Duodenal mucosa (tissue), 2 donors: ENCODE results near the gene UGT1A8.

ENCODE experiments used
- H3K27ac ChIP-seq: one replicate; pipeline ENCODE4 v1.7.0; 2013; ENCODE audit warnings: low read depth, low read length
- H3K27me3 ChIP-seq, 2 donors: one replicate each; pipeline ENCODE4 v1.7.0; 2013; ENCODE audit warnings: low read length in 2 of 2, control low read depth in 1 of 2; ENCODE audit not compliant: insufficient read depth in 2 of 2, control insufficient read depth in 1 of 2
- H3K36me3 ChIP-seq, 2 donors: one replicate each; pipeline ENCODE4 v1.7.0; 2013; ENCODE audit warnings: low read length in 2 of 2, control low read depth in 1 of 2; ENCODE audit not compliant: insufficient read depth in 2 of 2, control insufficient read depth in 1 of 2
- H3K4me1 ChIP-seq, 2 donors: one replicate each; pipeline ENCODE4 v1.7.0; 2013; ENCODE audit warnings: low read length in 2 of 2, control low read depth in 1 of 2; ENCODE audit not compliant: insufficient read depth in 2 of 2, control insufficient read depth in 1 of 2
- H3K4me3 ChIP-seq, 2 donors: one replicate each; pipeline ENCODE4 v1.7.0; 2013; ENCODE audit warnings: low read length in 2 of 2, low read depth in 1 of 2
- H3K9ac ChIP-seq, 2 donors: one replicate each; pipeline ENCODE4 v1.7.0; 2013; ENCODE audit warnings: low read length in 2 of 2, low read depth in 1 of 2
- H3K9me3 ChIP-seq, 2 donors: one replicate each; pipeline ENCODE4 v1.7.0; 2013; ENCODE audit warnings: low read length in 2 of 2, control low read depth in 1 of 2; ENCODE audit not compliant: control insufficient read depth in 1 of 2

The UGT1A8 gene

GRCh38 chr2:233758849-233759248 is 141.4 kb downstream of the UGT1A8 start:
- Histone ChIP-seq H3K9me3 (no peaks in the 10 kb centered on the region), H3K9ac (no peak overlapping the region), H3K27ac (no peak overlapping the region), H3K27me3 (no peaks in the 10 kb centered on the region), H3K4me3 (peak overlapping the region; percentile 15 to 19), H3K4me1 (peaks cover 28 to 44% of the 10 kb centered on the region in 2 donors), H3K36me3 (no peaks in the 10 kb centered on the region)

- Histone ChIP-seq H3K9ac (peak within 1 kb of the TSS in 1 of 2 donors; percentile 49), H3K9me3 (no peaks in the 10 kb centered on the region), H3K27ac (peak within 1 kb of the TSS; percentile 54), H3K4me1 (peaks cover 34 to 55% of the 10 kb centered on the region in 2 donors), H3K27me3 (no peaks in the 10 kb centered on the region), H3K36me3 (no peaks in the 10 kb centered on the region), H3K4me3 (peak within 1 kb of the TSS; percentile 51)
These were observed 142.6 kb downstream of the UGT1A8 start, which contains the start of gene UGT1A1 for GRCh38 chr2:233760043-233760442. Gene UGT1A1 (plus strand): TSS chr2:233760270. CDS start chr2:233760288, 18 bp downstream.

DNA sequence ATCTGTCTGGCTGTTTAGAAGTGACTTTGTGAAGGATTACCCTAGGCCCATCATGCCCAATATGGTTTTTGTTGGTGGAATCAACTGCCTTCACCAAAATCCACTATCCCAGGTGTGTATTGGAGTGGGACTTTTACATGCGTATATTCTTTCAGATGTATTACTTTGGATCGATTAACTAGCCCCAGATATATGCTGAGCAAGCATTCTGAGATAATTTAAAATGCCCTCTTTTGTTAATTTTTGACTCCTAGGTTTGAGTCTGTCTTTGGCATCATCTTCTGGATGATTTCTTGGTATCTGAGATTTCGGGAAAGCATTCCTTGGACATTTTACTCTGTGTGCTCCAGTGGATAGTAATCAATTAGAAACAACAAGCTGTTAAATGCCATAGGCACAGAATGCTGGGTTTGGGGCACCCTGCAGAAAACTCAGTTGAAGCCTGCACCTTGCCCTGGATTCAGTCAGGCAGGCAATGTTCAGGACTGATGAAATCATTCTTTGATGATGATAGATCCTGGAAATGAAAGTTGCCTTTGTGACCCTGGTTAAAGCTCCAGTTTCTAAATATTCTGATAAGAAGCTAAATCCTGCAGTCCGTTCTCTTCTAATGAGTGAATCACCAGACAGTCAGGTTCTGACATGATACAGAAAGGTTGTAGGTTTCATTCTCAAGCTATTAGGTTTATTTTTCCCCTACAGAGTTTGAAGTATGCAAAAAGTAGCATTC is 143.8 kb downstream of the UGT1A8 start:
- H3K9me3 ChIP-seq: no peaks in the 10 kb centered on the region
- H3K4me3 ChIP-seq: peak overlapping the region; percentile 51
- no peaks in the 10 kb centered on the region for H3K36me3 ChIP-seq
- peaks cover 35 to 50% of the 10 kb centered on the region in 2 donors for H3K4me1 ChIP-seq
- H3K27ac ChIP-seq: no peak overlapping the region
- H3K27me3 ChIP-seq: no peaks in the 10 kb centered on the region
- peak overlapping the region; percentile 32 to 49 for H3K9ac ChIP-seq

- no peaks in the 10 kb centered on the region for H3K27me3 ChIP-seq
- peak overlapping the region; percentile 28 to 48 for H3K4me3 ChIP-seq
- H3K9me3 ChIP-seq: no peaks in the 10 kb centered on the region
- peak overlapping the region in 1 of 2 donors; percentile 28 for H3K9ac ChIP-seq
- H3K27ac ChIP-seq: peak overlapping the region; percentile 49
- peaks cover 9 to 12% of the 10 kb centered on the region in 2 donors for H3K36me3 ChIP-seq
- peaks cover 25 to 32% of the 10 kb centered on the region in 2 donors for H3K4me1 ChIP-seq
These were observed 146.8 kb downstream of the UGT1A8 start for GRCh38 chr2:233764264-233764663.

DNA sequence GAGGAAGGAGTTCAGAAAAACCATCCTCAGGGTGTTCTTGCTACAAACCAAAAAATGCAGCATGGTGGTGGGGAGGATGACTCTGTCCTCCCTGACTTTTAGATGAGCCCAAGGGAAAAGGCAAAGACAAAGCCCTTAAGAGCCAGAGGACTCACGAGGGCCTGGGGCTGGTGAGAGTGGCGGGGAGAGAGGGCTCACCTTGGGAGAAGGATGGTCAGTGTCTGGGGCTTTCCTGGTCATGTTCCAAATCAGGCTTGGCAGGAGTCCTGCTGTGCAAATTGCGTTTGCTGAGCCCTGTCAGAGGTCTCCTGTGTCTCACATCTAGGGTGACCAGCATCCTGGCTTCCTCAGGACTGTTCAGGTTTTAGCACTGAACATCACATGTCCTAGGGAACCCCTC is 147.3 kb downstream of the UGT1A8 start:
- Histone ChIP-seq H3K27ac (peak overlapping the region; percentile 49), H3K4me3 (peak overlapping the region; percentile 19 to 24), H3K9ac (peak overlapping the region in 1 of 2 donors; percentile 40), H3K4me1 (peaks cover 21 to 28% of the 10 kb centered on the region in 2 donors), H3K36me3 (peaks cover 11 to 15% of the 10 kb centered on the region in 2 donors), H3K27me3 (no peaks in the 10 kb centered on the region), H3K9me3 (no peaks in the 10 kb centered on the region)

GRCh38 chr2:233766416-233766815 is 149.0 kb downstream of the UGT1A8 start:
- Histone ChIP-seq H3K27ac (no peak overlapping the region), H3K9ac (no peak overlapping the region), H3K36me3 (peaks cover 11 to 15% of the 10 kb centered on the region in 2 donors), H3K9me3 (no peaks in the 10 kb centered on the region), H3K4me1 (peaks cover 11 to 14% of the 10 kb centered on the region in 2 donors), H3K4me3 (no peak overlapping the region), H3K27me3 (no peaks in the 10 kb centered on the region)

- Histone ChIP-seq H3K36me3 (peaks cover 15 to 20% of the 10 kb centered on the region in 2 donors), H3K4me1 (peaks cover 11 to 14% of the 10 kb centered on the region in 2 donors), H3K4me3 (no peak overlapping the region), H3K27me3 (no peaks in the 10 kb centered on the region), H3K9me3 (no peaks in the 10 kb centered on the region), H3K27ac (no peak overlapping the region), H3K9ac (no peak overlapping the region)
These were observed 150.6 kb downstream of the UGT1A8 start for GRCh38 chr2:233768076-233768475.

DNA sequence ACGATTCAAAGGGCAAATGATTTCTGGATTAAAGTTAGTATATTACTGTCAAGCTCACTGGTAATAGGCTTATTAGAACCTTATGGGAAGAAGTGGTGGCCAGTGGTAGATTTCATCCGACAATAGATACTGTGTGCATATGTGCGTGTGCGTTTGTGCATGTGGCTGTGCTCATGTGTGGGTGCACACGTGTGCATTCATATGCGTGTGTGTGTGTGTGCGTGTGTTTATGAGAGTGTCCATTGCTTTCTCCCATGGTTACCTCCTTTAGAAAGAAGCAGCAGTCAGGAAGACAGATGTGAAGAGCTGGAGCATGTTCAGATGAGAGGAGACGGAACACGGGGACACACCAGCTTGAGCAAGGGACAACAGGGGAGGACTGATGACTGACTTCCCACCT is 151.8 kb downstream of the UGT1A8 start:
- Histone ChIP-seq H3K27me3 (no peaks in the 10 kb centered on the region), H3K4me1 (peaks cover 6 to 11% of the 10 kb centered on the region in 2 donors), H3K9me3 (no peaks in the 10 kb centered on the region), H3K9ac (no peak overlapping the region), H3K4me3 (no peak overlapping the region), H3K27ac (no peak overlapping the region), H3K36me3 (peaks cover 15 to 20% of the 10 kb centered on the region in 2 donors)

- Histone ChIP-seq H3K4me3 (no peak overlapping the region), H3K9ac (no peak overlapping the region), H3K36me3 (peaks cover 15 to 20% of the 10 kb centered on the region in 2 donors), H3K9me3 (peaks cover 4 to 7% of the 10 kb centered on the region in 2 donors), H3K27me3 (no peaks in the 10 kb centered on the region), H3K4me1 (no peaks in the 10 kb centered on the region), H3K27ac (no peak overlapping the region)
These were observed 154.7 kb downstream of the UGT1A8 start for GRCh38 chr2:233772153-233772552.

DNA sequence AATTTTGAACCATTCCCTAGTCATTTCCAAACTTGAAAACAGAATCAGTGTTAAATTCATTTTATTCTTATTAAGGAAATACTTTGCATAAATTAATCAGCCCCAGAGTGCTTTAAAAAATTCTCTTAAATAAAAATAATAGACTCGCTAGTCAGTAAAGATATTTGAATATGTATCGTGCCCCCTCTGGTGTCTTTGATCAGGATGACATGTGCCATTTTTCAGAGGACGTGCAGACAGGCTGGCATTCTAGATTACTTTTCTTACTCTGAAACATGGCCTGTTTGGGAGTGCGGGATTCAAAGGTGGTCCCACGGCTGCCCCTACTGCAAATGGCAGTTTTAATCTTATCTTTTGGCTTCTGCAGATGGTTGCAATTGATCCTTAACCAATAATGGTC is 155.2 kb downstream of the UGT1A8 start:
- Histone ChIP-seq H3K9ac (no peak overlapping the region), H3K27ac (no peak overlapping the region), H3K36me3 (peaks cover 15 to 19% of the 10 kb centered on the region in 2 donors), H3K9me3 (peaks cover 6 to 7% of the 10 kb centered on the region in 2 donors), H3K4me1 (no peaks in the 10 kb centered on the region), H3K4me3 (no peak overlapping the region), H3K27me3 (no peaks in the 10 kb centered on the region)
